ENCODE measurements around the gene DOCK10. TPM values are rescaled to one million over a fixed set of nuclear protein-coding genes. Genes with fewer than 3 reads are reported as not detected.

Gene DOCK10
- total RNA-seq, 1 experiment from 2014 or later = 2.9 TPM

DNA sequence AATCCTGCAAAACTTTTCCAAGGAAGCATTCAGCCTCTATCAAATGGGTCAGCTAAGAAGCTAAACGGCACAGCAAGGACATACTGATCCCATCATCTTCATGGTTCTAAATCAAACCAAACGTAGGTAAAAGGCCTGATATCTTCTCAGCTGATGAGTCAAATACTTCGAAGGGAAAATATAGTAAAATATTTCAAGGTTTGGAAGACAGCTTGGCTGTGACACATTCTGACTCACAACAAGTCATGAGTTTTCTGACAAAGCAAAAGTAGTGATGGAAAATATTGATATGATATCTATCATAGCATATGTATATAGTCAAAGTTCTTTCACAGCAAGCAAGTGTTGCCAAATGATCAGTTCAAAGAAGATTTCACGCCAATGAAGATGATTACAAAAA, 31.5 kb downstream of the DOCK10 start:
- ATAC-seq (no peak), DNase-seq (ENCODE audit: low spot score) (no peak)
- H3K27me3 Mint-ChIP-seq (ENCODE audit: low read depth) = no peaks in the 10 kb centered on the region
- POLR2A ChIA-PET = interaction anchor here (0.7 kb wide), 1 partner anchor 8 kb away, joined by 3 read pairs; no protein-coding TSS in a partner anchor
- TF ChIP-seq SP1 (CRISPR knock-in tag; conservative IDR thresholded peaks at IDR 0.05) = no peak
- TF ChIP-seq NR2C2 (CRISPR knock-in tag; IDR thresholded peaks at IDR 0.05) = no peak
- TF ChIP-seq ZNF232 (CRISPR knock-in tag; IDR thresholded peaks at IDR 0.05) = no peak
- TF ChIP-seq, protein P1, sequence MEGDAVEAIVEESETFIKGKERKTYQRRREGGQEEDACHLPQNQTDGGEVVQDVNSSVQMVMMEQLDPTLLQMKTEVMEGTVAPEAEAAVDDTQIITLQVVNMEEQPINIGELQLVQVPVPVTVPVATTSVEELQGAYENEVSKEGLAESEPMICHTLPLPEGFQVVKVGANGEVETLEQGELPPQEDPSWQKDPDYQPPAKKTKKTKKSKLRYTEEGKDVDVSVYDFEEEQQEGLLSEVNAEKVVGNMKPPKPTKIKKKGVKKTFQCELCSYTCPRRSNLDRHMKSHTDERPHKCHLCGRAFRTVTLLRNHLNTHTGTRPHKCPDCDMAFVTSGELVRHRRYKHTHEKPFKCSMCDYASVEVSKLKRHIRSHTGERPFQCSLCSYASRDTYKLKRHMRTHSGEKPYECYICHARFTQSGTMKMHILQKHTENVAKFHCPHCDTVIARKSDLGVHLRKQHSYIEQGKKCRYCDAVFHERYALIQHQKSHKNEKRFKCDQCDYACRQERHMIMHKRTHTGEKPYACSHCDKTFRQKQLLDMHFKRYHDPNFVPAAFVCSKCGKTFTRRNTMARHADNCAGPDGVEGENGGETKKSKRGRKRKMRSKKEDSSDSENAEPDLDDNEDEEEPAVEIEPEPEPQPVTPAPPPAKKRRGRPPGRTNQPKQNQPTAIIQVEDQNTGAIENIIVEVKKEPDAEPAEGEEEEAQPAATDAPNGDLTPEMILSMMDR (IDR thresholded peaks at IDR 0.05) = no peak
- TF ChIP-seq, protein P2, sequence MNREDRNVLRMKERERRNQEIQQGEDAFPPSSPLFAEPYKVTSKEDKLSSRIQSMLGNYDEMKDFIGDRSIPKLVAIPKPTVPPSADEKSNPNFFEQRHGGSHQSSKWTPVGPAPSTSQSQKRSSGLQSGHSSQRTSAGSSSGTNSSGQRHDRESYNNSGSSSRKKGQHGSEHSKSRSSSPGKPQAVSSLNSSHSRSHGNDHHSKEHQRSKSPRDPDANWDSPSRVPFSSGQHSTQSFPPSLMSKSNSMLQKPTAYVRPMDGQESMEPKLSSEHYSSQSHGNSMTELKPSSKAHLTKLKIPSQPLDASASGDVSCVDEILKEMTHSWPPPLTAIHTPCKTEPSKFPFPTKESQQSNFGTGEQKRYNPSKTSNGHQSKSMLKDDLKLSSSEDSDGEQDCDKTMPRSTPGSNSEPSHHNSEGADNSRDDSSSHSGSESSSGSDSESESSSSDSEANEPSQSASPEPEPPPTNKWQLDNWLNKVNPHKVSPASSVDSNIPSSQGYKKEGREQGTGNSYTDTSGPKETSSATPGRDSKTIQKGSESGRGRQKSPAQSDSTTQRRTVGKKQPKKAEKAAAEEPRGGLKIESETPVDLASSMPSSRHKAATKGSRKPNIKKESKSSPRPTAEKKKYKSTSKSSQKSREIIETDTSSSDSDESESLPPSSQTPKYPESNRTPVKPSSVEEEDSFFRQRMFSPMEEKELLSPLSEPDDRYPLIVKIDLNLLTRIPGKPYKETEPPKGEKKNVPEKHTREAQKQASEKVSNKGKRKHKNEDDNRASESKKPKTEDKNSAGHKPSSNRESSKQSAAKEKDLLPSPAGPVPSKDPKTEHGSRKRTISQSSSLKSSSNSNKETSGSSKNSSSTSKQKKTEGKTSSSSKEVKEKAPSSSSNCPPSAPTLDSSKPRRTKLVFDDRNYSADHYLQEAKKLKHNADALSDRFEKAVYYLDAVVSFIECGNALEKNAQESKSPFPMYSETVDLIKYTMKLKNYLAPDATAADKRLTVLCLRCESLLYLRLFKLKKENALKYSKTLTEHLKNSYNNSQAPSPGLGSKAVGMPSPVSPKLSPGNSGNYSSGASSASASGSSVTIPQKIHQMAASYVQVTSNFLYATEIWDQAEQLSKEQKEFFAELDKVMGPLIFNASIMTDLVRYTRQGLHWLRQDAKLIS (CRISPR knock-in tag; IDR thresholded peaks at IDR 0.05; ENCODE audit: borderline replicate concordance) = no peak
- no peak for TF ChIP-seq NFATC4 (CRISPR knock-in tag; IDR thresholded peaks at IDR 0.05)
- TF ChIP-seq, protein P3, sequence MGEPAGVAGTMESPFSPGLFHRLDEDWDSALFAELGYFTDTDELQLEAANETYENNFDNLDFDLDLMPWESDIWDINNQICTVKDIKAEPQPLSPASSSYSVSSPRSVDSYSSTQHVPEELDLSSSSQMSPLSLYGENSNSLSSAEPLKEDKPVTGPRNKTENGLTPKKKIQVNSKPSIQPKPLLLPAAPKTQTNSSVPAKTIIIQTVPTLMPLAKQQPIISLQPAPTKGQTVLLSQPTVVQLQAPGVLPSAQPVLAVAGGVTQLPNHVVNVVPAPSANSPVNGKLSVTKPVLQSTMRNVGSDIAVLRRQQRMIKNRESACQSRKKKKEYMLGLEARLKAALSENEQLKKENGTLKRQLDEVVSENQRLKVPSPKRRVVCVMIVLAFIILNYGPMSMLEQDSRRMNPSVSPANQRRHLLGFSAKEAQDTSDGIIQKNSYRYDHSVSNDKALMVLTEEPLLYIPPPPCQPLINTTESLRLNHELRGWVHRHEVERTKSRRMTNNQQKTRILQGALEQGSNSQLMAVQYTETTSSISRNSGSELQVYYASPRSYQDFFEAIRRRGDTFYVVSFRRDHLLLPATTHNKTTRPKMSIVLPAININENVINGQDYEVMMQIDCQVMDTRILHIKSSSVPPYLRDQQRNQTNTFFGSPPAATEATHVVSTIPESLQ (CRISPR knock-in tag; IDR thresholded peaks at IDR 0.05) = no peak
- TF ChIP-seq, protein P4, sequence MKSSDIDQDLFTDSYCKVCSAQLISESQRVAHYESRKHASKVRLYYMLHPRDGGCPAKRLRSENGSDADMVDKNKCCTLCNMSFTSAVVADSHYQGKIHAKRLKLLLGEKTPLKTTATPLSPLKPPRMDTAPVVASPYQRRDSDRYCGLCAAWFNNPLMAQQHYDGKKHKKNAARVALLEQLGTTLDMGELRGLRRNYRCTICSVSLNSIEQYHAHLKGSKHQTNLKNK (CRISPR knock-in tag; IDR thresholded peaks at IDR 0.05) = no peak
- no peak for TF ChIP-seq TP53 (CRISPR knock-in tag; IDR thresholded peaks at IDR 0.05)
- no peak for TF ChIP-seq HMGA2 (CRISPR knock-in tag; IDR thresholded peaks at IDR 0.05)
- no peak for TF ChIP-seq TEAD1 (CRISPR knock-in tag; IDR thresholded peaks at IDR 0.05)
- TF ChIP-seq MYBL2 (CRISPR knock-in tag; IDR thresholded peaks at IDR 0.05) = no peak
- TF ChIP-seq, protein P5, sequence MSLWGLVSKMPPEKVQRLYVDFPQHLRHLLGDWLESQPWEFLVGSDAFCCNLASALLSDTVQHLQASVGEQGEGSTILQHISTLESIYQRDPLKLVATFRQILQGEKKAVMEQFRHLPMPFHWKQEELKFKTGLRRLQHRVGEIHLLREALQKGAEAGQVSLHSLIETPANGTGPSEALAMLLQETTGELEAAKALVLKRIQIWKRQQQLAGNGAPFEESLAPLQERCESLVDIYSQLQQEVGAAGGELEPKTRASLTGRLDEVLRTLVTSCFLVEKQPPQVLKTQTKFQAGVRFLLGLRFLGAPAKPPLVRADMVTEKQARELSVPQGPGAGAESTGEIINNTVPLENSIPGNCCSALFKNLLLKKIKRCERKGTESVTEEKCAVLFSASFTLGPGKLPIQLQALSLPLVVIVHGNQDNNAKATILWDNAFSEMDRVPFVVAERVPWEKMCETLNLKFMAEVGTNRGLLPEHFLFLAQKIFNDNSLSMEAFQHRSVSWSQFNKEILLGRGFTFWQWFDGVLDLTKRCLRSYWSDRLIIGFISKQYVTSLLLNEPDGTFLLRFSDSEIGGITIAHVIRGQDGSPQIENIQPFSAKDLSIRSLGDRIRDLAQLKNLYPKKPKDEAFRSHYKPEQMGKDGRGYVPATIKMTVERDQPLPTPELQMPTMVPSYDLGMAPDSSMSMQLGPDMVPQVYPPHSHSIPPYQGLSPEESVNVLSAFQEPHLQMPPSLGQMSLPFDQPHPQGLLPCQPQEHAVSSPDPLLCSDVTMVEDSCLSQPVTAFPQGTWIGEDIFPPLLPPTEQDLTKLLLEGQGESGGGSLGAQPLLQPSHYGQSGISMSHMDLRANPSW (CRISPR knock-in tag; conservative IDR thresholded peaks at IDR 0.05; ENCODE audit: low read depth) = no peak
- no peak overlapping the region for H3K27ac Mint-ChIP-seq
- CTCF ChIA-PET = no interaction called here
- no peak overlapping the region for H3K4me3 Mint-ChIP-seq
- H3K36me3 Mint-ChIP-seq = no peaks in the 10 kb centered on the region
- no peaks in the 10 kb centered on the region for H3K9me3 Mint-ChIP-seq
- peaks cover 40% of the 10 kb centered on the region for H3K4me1 Mint-ChIP-seq

DNA sequence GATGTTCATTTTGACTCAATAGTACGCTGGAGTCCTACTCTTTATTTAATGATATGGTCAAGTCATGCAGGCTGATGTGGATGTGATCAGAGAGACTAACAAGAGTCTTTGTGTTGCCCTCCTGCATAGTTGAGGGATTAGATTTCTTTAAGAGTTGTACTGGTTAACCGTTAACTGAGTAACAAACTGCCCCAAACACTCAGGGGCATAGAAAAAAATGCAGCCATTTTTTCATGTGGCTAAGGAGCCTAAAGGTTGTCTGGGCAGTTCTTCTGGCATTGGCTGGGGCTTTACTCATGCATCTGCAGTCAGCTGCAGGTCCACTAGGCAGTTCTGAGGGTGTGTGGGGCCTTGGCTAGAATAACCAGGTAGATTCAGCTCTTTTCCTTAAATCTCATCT, 32.5 kb downstream of the DOCK10 start:
- no peak for DNase-seq (ENCODE audit: low spot score)
- CTCF ChIA-PET = interaction anchor here (0.6 to 1.5 kb wide), 6 partner anchors 11 to 306 kb away, joined by 3 to 5 read pairs (median 4); no protein-coding TSS in a partner anchor
- TF ChIP-seq ZNF423 (CRISPR knock-in tag; IDR thresholded peaks at IDR 0.05) (no peak), FOXK1 (CRISPR knock-in tag; IDR thresholded peaks at IDR 0.05) (no peak), PRRX2 (CRISPR knock-in tag; IDR thresholded peaks at IDR 0.05) (no peak), CBFB (CRISPR knock-in tag; IDR thresholded peaks at IDR 0.05; ENCODE audit: low read depth) (no peak), ZNF232 (CRISPR knock-in tag; IDR thresholded peaks at IDR 0.05) (no peak), GRHL2 (CRISPR knock-in tag; IDR thresholded peaks at IDR 0.05; ENCODE audit: insufficient replicate concordance, severe bottlenecking) (no peak)
- TF ChIP-seq, protein P6, sequence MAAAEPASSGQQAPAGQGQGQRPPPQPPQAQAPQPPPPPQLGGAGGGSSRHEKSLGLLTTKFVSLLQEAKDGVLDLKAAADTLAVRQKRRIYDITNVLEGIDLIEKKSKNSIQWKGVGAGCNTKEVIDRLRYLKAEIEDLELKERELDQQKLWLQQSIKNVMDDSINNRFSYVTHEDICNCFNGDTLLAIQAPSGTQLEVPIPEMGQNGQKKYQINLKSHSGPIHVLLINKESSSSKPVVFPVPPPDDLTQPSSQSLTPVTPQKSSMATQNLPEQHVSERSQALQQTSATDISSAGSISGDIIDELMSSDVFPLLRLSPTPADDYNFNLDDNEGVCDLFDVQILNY (CRISPR knock-in tag; IDR thresholded peaks at IDR 0.05) = no peak
- H3K9me3 Mint-ChIP-seq = no peaks in the 10 kb centered on the region
- POLR2A ChIA-PET = no interaction called here
- no peaks in the 10 kb centered on the region for H3K27me3 Mint-ChIP-seq (ENCODE audit: low read depth)
- no peaks in the 10 kb centered on the region for H3K36me3 Mint-ChIP-seq
- peaks cover 39% of the 10 kb centered on the region for H3K4me1 Mint-ChIP-seq
- ATAC-seq = peak; percentile 54
- H3K27ac Mint-ChIP-seq = peak overlapping the region; percentile 42; the same call in 1 of the 2 replicates
- H3K4me3 Mint-ChIP-seq = no peak overlapping the region
